ENCODE measurements around the gene ELFN2.

Gene ELFN2

GRCh38 chr22:37386441-37386840 is 40.8 kb downstream of the ELFN2 start:
- DNase-seq (ENCODE audit: low read depth, low spot score), result no peak

GRCh38 chr22:37384691-37385090 is 42.6 kb downstream of the ELFN2 start:
- DNase-seq (ENCODE audit: low read depth, low spot score), result no peak

- no peak for DNase-seq (ENCODE audit: low read depth, low spot score)
Observed at GRCh38 chr22:37383341-37383740, 43.9 kb downstream of the ELFN2 start.

GRCh38 chr22:37381489-37381888 is 45.8 kb downstream of the ELFN2 start:
- no peak for DNase-seq (ENCODE audit: low read depth, low spot score)

- no peak for DNase-seq (ENCODE audit: low read depth, low spot score)
Observed at GRCh38 chr22:37379722-37380121, 47.6 kb downstream of the ELFN2 start.

GRCh38 chr22:37379085-37379484 is 48.2 kb downstream of the ELFN2 start:
- no peak for DNase-seq (ENCODE audit: low read depth, low spot score)

- DNase-seq (ENCODE audit: low read depth, low spot score), result no peak
Observed at GRCh38 chr22:37378642-37379058, 48.6 kb downstream of the ELFN2 start.

GRCh38 chr22:37377927-37378326 is 49.4 kb downstream of the ELFN2 start:
- no peak for DNase-seq (ENCODE audit: low read depth, low spot score)

GRCh38 chr22:37377138-37377537 is 50.1 kb downstream of the ELFN2 start:
- no peak for DNase-seq (ENCODE audit: low read depth, low spot score)

- DNase-seq (ENCODE audit: low read depth, low spot score), result no peak
Observed at GRCh38 chr22:37376643-37377042, 50.6 kb downstream of the ELFN2 start.

GRCh38 chr22:37375801-37376200 is 51.5 kb downstream of the ELFN2 start:
- DNase-seq (ENCODE audit: low read depth, low spot score), result no peak

- no peak for DNase-seq (ENCODE audit: low read depth, low spot score)
Observed at GRCh38 chr22:37374571-37374970, 52.7 kb downstream of the ELFN2 start.

- no peak for DNase-seq (ENCODE audit: low read depth, low spot score)
Observed at GRCh38 chr22:37373451-37373850, 53.8 kb downstream of the ELFN2 start.

GRCh38 chr22:37371911-37372310 is 55.4 kb downstream of the ELFN2 start:
- DNase-seq (ENCODE audit: low read depth, low spot score), result no peak

GRCh38 chr22:37371491-37371890 is 55.8 kb downstream of the ELFN2 start:
- DNase-seq (ENCODE audit: low read depth, low spot score), result no peak

GRCh38 chr22:37370306-37370979 is 56.8 kb downstream of the ELFN2 start:
- no peak for DNase-seq (ENCODE audit: low read depth, low spot score)

GRCh38 chr22:37369483-37369882 is 57.8 kb downstream of the ELFN2 start:
- no peak for DNase-seq (ENCODE audit: low read depth, low spot score)

- no peak for DNase-seq (ENCODE audit: low read depth, low spot score)
Observed at GRCh38 chr22:37368058-37368457, 59.2 kb downstream of the ELFN2 start.

- no peak for DNase-seq (ENCODE audit: low read depth, low spot score)
Observed at GRCh38 chr22:37366601-37367000, 60.7 kb downstream of the ELFN2 start.

- no peak for DNase-seq (ENCODE audit: low read depth, low spot score)
Observed at GRCh38 chr22:37365950-37366349, 61.3 kb downstream of the ELFN2 start.

GRCh38 chr22:37363261-37363992 is 63.9 kb downstream of the ELFN2 start:
- no peak for DNase-seq (ENCODE audit: low read depth, low spot score)

GRCh38 chr22:37362621-37363020 is 64.7 kb downstream of the ELFN2 start:
- DNase-seq (ENCODE audit: low read depth, low spot score), result no peak

GRCh38 chr22:37358917-37359316 is 68.4 kb downstream of the ELFN2 start:
- DNase-seq (ENCODE audit: low read depth, low spot score), result no peak
